SK-N-SH treated with all-trans-retinoic acid at 6 μM for 48 hours (cell line): ENCODE results near the gene DYNC1I2.
"Not testable (repeated sequence)": the region's sequence is repeated elsewhere in the genome, so short reads cannot be mapped to it uniquely, and the experiment has no call there.

Experiments used
- ATAC-seq: fragments of 200-7000 bp; cut with Tn5 transposase; 3 replicates; pipeline ENCODE4 v1.9.1; 2020; ENCODE audit warnings: mild to moderate bottlenecking, moderate library complexity
- ARNTL ChIP-seq: fragments of 450-650 bp; formaldehyde crosslinking; IDR thresholded peaks from 2 replicates; pipeline ENCODE4 v1.5.0; 2020; ENCODE audit warnings: low read depth, mild to moderate bottlenecking, moderate library complexity, borderline replicate concordance
- BACH2 ChIP-seq: fragments of 250-450 bp; sonication (Bioruptor Pico); IDR thresholded peaks from 2 replicates; pipeline ENCODE4 v1.9.0; 2021; ENCODE audit warnings: mild to moderate bottlenecking, borderline replicate concordance
- GLIS3 ChIP-seq: fragments of 250-450 bp; sonication (Bioruptor Pico); IDR thresholded peaks from 2 replicates; pipeline ENCODE4 v1.5.0; 2020; ENCODE audit warnings: mild to moderate bottlenecking, moderate library complexity
- OSR1 ChIP-seq: fragments of 250-450 bp; sonication (Bioruptor Pico); IDR thresholded peaks from 2 replicates; pipeline ENCODE4 v1.8.0; 2022; ENCODE audit warnings: moderate library complexity, mild to moderate bottlenecking, inconsistent platforms
- POU6F1 ChIP-seq: fragments of 250-450 bp; sonication (Bioruptor Pico); IDR thresholded peaks from 2 replicates; pipeline ENCODE4 v1.8.0; 2021; ENCODE audit warnings: low read depth, mild to moderate bottlenecking, moderate library complexity, borderline replicate concordance
- PPARA ChIP-seq: fragments of 250-450 bp; sonication (Bioruptor Pico); IDR thresholded peaks from 2 replicates; pipeline ENCODE4 v1.5.0; 2020; ENCODE audit warnings: mild to moderate bottlenecking, borderline replicate concordance
- RARB ChIP-seq: fragments of 250-450 bp; sonication (Bioruptor Pico); IDR thresholded peaks from 2 replicates; pipeline ENCODE4 v1.8.0; 2021; ENCODE audit warnings: mild to moderate bottlenecking, moderate library complexity
- TCF4 ChIP-seq: fragments of 250-450 bp; sonication (Bioruptor Pico); IDR thresholded peaks from 2 replicates; pipeline ENCODE4 v1.8.0; 2021; ENCODE audit warnings: mild to moderate bottlenecking, moderate library complexity, borderline replicate concordance
- ZC3H10 ChIP-seq: fragments of 250-450 bp; sonication (Bioruptor Pico); IDR thresholded peaks from 2 replicates; pipeline ENCODE4 v1.5.1; 2021; ENCODE audit warnings: mild to moderate bottlenecking, moderate library complexity
- ZFP3 ChIP-seq: fragments of 250-450 bp; sonication (Bioruptor Pico); IDR thresholded peaks from 2 replicates; pipeline ENCODE4 v1.5.0; 2020; ENCODE audit warnings: mild to moderate bottlenecking, moderate library complexity
- ZFP30 ChIP-seq: fragments of 450-650 bp; formaldehyde crosslinking; IDR thresholded peaks from 2 replicates; pipeline ENCODE4 v1.5.0; 2022; ENCODE audit warnings: mild to moderate bottlenecking, moderate library complexity
- ZNF565 ChIP-seq: fragments of 450-650 bp; formaldehyde crosslinking; conservative IDR thresholded peaks from 2 replicates; pipeline ENCODE4 v1.5.0; 2020; ENCODE audit warnings: low read depth, mild to moderate bottlenecking, moderate library complexity
- ZNF8 ChIP-seq: fragments of 450-650 bp; formaldehyde crosslinking; IDR thresholded peaks from 2 replicates; pipeline ENCODE4 v1.5.0; 2020; ENCODE audit warnings: mild to moderate bottlenecking, moderate library complexity
- TF ChIP-seq, protein P1 (sequence below): fragments of 250-450 bp; sonication (Bioruptor Pico); IDR thresholded peaks from 2 replicates; pipeline ENCODE4 v1.8.0; 2020; ENCODE audit warnings: mild to moderate bottlenecking, moderate library complexity, borderline replicate concordance
- TF ChIP-seq, protein P2 (sequence below): fragments of 250-450 bp; sonication (Bioruptor Pico); IDR thresholded peaks from 2 replicates; pipeline ENCODE4 v1.5.1; 2020; ENCODE audit warnings: low read depth, mild to moderate bottlenecking, moderate library complexity
- TF ChIP-seq, protein P3 (sequence below): fragments of 250-450 bp; sonication (Bioruptor Pico); IDR thresholded peaks from 2 replicates; pipeline ENCODE4 v1.5.1; 2021; ENCODE audit warnings: mild to moderate bottlenecking, moderate library complexity

Gene DYNC1I2

GRCh38 chr2:171772373-171772772 is 85.1 kb downstream of the DYNC1I2 start:
- ATAC-seq, result no peak
- no peak for TF ChIP-seq ARNTL (CRISPR knock-in tag)
- TF ChIP-seq, protein P1, sequence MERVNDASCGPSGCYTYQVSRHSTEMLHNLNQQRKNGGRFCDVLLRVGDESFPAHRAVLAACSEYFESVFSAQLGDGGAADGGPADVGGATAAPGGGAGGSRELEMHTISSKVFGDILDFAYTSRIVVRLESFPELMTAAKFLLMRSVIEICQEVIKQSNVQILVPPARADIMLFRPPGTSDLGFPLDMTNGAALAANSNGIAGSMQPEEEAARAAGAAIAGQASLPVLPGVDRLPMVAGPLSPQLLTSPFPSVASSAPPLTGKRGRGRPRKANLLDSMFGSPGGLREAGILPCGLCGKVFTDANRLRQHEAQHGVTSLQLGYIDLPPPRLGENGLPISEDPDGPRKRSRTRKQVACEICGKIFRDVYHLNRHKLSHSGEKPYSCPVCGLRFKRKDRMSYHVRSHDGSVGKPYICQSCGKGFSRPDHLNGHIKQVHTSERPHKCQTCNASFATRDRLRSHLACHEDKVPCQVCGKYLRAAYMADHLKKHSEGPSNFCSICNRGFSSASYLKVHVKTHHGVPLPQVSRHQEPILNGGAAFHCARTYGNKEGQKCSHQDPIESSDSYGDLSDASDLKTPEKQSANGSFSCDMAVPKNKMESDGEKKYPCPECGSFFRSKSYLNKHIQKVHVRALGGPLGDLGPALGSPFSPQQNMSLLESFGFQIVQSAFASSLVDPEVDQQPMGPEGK (CRISPR knock-in tag), result no peak
- no peak for TF ChIP-seq ZNF565 (CRISPR knock-in tag)
- TF ChIP-seq, protein P2, sequence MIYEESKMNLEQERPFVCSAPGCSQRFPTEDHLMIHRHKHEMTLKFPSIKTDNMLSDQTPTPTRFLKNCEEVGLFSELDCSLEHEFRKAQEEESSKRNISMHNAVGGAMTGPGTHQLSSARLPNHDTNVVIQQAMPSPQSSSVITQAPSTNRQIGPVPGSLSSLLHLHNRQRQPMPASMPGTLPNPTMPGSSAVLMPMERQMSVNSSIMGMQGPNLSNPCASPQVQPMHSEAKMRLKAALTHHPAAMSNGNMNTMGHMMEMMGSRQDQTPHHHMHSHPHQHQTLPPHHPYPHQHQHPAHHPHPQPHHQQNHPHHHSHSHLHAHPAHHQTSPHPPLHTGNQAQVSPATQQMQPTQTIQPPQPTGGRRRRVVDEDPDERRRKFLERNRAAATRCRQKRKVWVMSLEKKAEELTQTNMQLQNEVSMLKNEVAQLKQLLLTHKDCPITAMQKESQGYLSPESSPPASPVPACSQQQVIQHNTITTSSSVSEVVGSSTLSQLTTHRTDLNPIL (CRISPR knock-in tag), result no peak
- TF ChIP-seq ZNF8 (CRISPR knock-in tag), result no peak
- no peak for TF ChIP-seq PPARA (CRISPR knock-in tag)
- no peak for TF ChIP-seq TCF4 (CRISPR knock-in tag)
- TF ChIP-seq POU6F1 (CRISPR knock-in tag), result no peak
- no peak for TF ChIP-seq ZFP30
- TF ChIP-seq RARB, result no peak
- no peak for TF ChIP-seq ZFP3 (CRISPR knock-in tag)

GRCh38 chr2:171774581-171774980 is 87.3 kb downstream of the DYNC1I2 start:
- not testable (repeated sequence) for ATAC-seq

- TF ChIP-seq, protein P2 (CRISPR knock-in tag), result no peak
- TF ChIP-seq ZFP3 (CRISPR knock-in tag) (no peak), RARB (no peak), TCF4 (CRISPR knock-in tag) (no peak), OSR1 (no peak), ZC3H10 (CRISPR knock-in tag) (no peak), ARNTL (CRISPR knock-in tag) (no peak)
- TF ChIP-seq, protein P1 (CRISPR knock-in tag), result no peak
- no peak for ATAC-seq
Measured at GRCh38 chr2:171778515-171778914, 91.2 kb downstream of the DYNC1I2 start.

DNA sequence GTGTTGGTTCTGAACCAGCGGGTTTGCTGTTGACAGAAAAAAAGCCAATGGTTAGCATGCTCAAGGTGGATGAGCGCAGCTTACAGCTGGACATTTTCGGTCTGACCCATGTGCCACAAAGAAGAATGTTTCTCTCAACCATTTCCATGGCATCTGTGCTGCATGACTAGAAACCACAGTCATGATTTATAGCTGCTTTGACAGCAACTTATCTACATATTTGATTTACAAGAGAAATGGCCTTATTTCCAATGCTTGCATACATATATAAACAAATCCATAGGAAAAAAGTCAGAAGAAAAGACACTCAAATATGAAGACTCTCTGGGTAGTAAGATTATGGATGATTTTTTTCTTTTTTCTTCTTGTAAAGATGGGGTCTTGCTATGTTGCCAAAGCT is 98.2 kb downstream of the DYNC1I2 start:
- ATAC-seq, result no peak
- TF ChIP-seq ZNF565 (CRISPR knock-in tag) (no peak), ZNF8 (CRISPR knock-in tag) (no peak), ZC3H10 (CRISPR knock-in tag) (no peak), PPARA (CRISPR knock-in tag) (no peak), TCF4 (CRISPR knock-in tag) (no peak), OSR1 (no peak), POU6F1 (CRISPR knock-in tag) (no peak), GLIS3 (CRISPR knock-in tag) (no peak), BACH2 (CRISPR knock-in tag) (no peak)
- TF ChIP-seq, protein P3, sequence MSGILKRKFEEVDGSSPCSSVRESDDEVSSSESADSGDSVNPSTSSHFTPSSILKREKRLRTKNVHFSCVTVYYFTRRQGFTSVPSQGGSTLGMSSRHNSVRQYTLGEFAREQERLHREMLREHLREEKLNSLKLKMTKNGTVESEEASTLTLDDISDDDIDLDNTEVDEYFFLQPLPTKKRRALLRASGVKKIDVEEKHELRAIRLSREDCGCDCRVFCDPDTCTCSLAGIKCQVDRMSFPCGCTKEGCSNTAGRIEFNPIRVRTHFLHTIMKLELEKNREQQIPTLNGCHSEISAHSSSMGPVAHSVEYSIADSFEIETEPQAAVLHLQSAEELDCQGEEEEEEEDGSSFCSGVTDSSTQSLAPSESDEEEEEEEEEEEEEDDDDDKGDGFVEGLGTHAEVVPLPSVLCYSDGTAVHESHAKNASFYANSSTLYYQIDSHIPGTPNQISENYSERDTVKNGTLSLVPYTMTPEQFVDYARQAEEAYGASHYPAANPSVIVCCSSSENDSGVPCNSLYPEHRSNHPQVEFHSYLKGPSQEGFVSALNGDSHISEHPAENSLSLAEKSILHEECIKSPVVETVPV, result no peak
